Measurements from ENCODE around the gene CNOT1. TPM values are rescaled to one million over a fixed set of nuclear protein-coding genes. Genes with fewer than 3 reads are reported as not detected.

The CNOT1 gene
- total and polyA plus RNA-seq, 2 experiments from 2014 or later: 50.8 to 113 TPM

DNA sequence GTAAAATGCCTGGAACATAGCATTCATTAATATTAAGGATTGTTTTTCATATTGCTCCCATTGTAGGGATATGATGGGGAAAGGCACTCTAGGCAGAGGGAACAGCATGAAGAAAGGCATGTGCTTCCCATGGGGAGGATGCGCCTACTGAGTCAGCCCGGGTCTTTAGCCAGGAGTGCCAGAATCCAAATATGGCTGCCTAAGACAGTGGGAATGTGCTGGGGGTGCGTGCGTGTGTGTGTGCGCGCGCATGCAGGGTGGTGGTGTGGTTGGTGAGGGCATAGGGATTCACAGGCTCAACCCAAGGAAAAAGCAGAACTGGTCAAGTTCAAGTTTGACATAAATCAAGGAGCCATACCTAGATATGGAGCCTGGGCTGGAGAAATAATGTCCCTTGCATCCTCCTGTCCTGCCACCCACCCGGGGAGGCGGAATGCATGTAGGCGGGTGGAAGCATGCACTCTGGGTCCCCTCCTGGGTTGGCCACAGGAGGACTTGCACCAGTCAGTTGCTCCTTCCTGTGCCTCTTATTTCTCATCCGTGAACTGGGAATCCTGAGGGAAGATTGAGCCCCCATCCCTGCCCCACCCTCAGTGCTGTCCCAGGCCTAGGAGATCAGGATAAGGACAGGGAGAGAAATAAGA, 148.3 kb downstream of the CNOT1 start:
- Histone ChIP-seq H3K4me2 (no peak overlapping the region), H4K20me1 (ENCODE audit: insufficient read depth, poor library complexity, severe bottlenecking) (no peaks in the 10 kb centered on the region), H3K36me3 (replicated peaks; ENCODE audit: insufficient read depth, low read depth) (no peaks in the 10 kb centered on the region), H3K27ac (no peak overlapping the region), H3K4me1 (ENCODE audit: insufficient read depth) (no peaks in the 10 kb centered on the region), H3K79me2 (no peaks in the 10 kb centered on the region), H2AFZ (no peak overlapping the region), H3K9me3 (ENCODE audit: low read depth) (no peaks in the 10 kb centered on the region), H3K27me3 (no peaks in the 10 kb centered on the region), H3K4me3 (no peak overlapping the region), H3K9me2 (replicated peaks; ENCODE audit: insufficient read depth) (no peaks in the 10 kb centered on the region)
- DNase-seq (ENCODE audit: low spot score): no peak
- TF ChIP-seq EZH2phosphoT487 (IDR thresholded peaks at IDR 0.05; ENCODE audit: low read depth, severe bottlenecking, unreplicated experiment): no peak
- TF ChIP-seq, protein P1, sequence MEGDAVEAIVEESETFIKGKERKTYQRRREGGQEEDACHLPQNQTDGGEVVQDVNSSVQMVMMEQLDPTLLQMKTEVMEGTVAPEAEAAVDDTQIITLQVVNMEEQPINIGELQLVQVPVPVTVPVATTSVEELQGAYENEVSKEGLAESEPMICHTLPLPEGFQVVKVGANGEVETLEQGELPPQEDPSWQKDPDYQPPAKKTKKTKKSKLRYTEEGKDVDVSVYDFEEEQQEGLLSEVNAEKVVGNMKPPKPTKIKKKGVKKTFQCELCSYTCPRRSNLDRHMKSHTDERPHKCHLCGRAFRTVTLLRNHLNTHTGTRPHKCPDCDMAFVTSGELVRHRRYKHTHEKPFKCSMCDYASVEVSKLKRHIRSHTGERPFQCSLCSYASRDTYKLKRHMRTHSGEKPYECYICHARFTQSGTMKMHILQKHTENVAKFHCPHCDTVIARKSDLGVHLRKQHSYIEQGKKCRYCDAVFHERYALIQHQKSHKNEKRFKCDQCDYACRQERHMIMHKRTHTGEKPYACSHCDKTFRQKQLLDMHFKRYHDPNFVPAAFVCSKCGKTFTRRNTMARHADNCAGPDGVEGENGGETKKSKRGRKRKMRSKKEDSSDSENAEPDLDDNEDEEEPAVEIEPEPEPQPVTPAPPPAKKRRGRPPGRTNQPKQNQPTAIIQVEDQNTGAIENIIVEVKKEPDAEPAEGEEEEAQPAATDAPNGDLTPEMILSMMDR (IDR thresholded peaks at IDR 0.05; ENCODE audit: poor library complexity): no peak
- no peak for TF ChIP-seq EZH2 (IDR thresholded peaks at IDR 0.05; ENCODE audit: borderline replicate concordance)
- 95% methylated on average over 11 of the region's 11 CpGs for WGBS (ENCODE audit: low lambda C conversion rate, missing lambda C conversion rate)

DNA sequence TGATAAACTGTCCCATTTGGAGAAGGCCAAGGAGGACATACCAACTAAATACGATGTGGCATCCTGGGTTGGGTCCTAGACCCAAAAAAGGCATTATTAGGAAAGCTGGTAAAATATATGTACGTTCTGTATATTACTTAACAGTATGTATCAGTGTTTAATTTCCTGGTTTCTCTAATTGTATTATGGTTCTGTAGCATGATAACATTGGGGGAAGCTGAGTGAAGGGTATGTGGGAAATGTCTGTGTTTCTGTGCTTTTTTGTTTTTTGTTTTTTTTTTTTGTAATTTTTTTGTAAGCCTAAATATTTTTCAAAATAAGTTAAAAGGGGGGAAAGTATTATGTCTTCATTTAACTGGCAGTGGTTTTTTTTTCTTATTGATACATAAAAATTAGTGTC, 151.2 kb downstream of the CNOT1 start:
- H3K27ac ChIP-seq: no peak overlapping the region
- DNase-seq (ENCODE audit: low spot score): no peak
- no peak for TF ChIP-seq EZH2 (IDR thresholded peaks at IDR 0.05; ENCODE audit: borderline replicate concordance)
- TF ChIP-seq, protein P1 (IDR thresholded peaks at IDR 0.05; ENCODE audit: poor library complexity): no peak
- no peak for TF ChIP-seq EZH2phosphoT487 (IDR thresholded peaks at IDR 0.05; ENCODE audit: low read depth, severe bottlenecking, unreplicated experiment)

DNA sequence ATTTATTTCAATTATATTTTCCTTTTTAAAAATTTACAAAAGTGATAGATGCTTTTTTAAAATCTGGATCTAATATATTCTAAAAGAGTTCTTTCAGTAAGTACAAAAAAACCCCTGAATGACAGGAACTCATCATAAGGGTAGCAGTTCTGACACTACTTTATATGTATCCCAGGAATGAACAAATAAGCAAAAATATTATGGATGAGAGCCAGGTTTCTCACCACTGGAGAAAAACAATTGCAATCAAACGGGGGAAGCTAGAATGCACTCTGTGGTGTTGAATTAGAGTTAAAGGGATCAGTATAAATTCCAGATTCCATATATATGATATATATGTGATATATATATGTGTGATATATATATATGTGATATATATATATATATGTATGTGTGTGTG, 152.8 kb downstream of the CNOT1 start:
- Histone ChIP-seq H3K9me2 (replicated peaks; ENCODE audit: insufficient read depth) (no peaks in the 10 kb centered on the region), H3K9me3 (ENCODE audit: low read depth) (no peaks in the 10 kb centered on the region), H4K20me1 (ENCODE audit: insufficient read depth, poor library complexity, severe bottlenecking) (no peaks in the 10 kb centered on the region), H3K36me3 (replicated peaks; ENCODE audit: insufficient read depth, low read depth) (no peaks in the 10 kb centered on the region), H3K27ac (no peak overlapping the region), H3K4me2 (no peak overlapping the region), H3K79me2 (no peaks in the 10 kb centered on the region), H3K27me3 (no peaks in the 10 kb centered on the region), H2AFZ (no peak overlapping the region), H3K4me1 (ENCODE audit: insufficient read depth) (no peaks in the 10 kb centered on the region), H3K4me3 (no peak overlapping the region)
- WGBS (ENCODE audit: low lambda C conversion rate, missing lambda C conversion rate): 76% methylated on average over 1 of the region's 1 CpG
- no peak for DNase-seq (ENCODE audit: low spot score)
- no peak for TF ChIP-seq EZH2phosphoT487 (IDR thresholded peaks at IDR 0.05; ENCODE audit: low read depth, severe bottlenecking, unreplicated experiment)
- TF ChIP-seq EZH2 (IDR thresholded peaks at IDR 0.05; ENCODE audit: borderline replicate concordance): no peak
- TF ChIP-seq, protein P1 (IDR thresholded peaks at IDR 0.05; ENCODE audit: poor library complexity): no peak

More for the DNA sequence above, 151.2 kb downstream of the CNOT1 start:
- 82% methylated on average over 2 of the region's 2 CpGs for WGBS (ENCODE audit: low lambda C conversion rate, missing lambda C conversion rate)
- no peaks in the 10 kb centered on the region for H3K9me3 ChIP-seq (ENCODE audit: low read depth)
- H3K27me3 ChIP-seq: no peaks in the 10 kb centered on the region
- H4K20me1 ChIP-seq (ENCODE audit: insufficient read depth, poor library complexity, severe bottlenecking): no peaks in the 10 kb centered on the region
- no peaks in the 10 kb centered on the region for H3K79me2 ChIP-seq
- no peak overlapping the region for H2AFZ ChIP-seq
- H3K36me3 ChIP-seq (replicated peaks; ENCODE audit: insufficient read depth, low read depth): no peaks in the 10 kb centered on the region
- H3K9me2 ChIP-seq (replicated peaks; ENCODE audit: insufficient read depth): no peaks in the 10 kb centered on the region
- no peak overlapping the region for H3K4me3 ChIP-seq
- H3K4me2 ChIP-seq: no peak overlapping the region
- no peaks in the 10 kb centered on the region for H3K4me1 ChIP-seq (ENCODE audit: insufficient read depth)

Data from hepatocyte (in vitro differentiated cells).